K562 (cell line): ENCODE measurements around the gene MPL. TPM values are rescaled to one million over a fixed set of nuclear protein-coding genes. Genes with fewer than 3 reads are reported as not detected.

ENCODE experiments used
- ARID2 ChIP-seq: fragments of 450-650 bp; IDR thresholded peaks from 2 replicates; pipeline ENCODE4 v1.6.1; 2017; ENCODE audit warnings: antibody characterized with exemption, mild to moderate bottlenecking
- CBFB ChIP-seq: sonication (generic); formaldehyde crosslinking; IDR thresholded peaks from 2 replicates; pipeline ENCODE4 v1.4.0; 2020; ENCODE audit warnings: mild to moderate bottlenecking, missing genetic modification reagents
- COPS2 ChIP-seq: fragments of 450-650 bp; conservative IDR thresholded peaks from 2 replicates; pipeline ENCODE4 v1.6.1; 2016; ENCODE audit warnings: mild to moderate bottlenecking, moderate library complexity
- FOXA1 ChIP-seq: fragments of 450-650 bp; IDR thresholded peaks from 2 replicates; pipeline ENCODE4 v1.6.1; 2016; ENCODE audit warnings: mild to moderate bottlenecking, borderline replicate concordance
- FOXJ3 ChIP-seq: sonication (generic); formaldehyde crosslinking; IDR thresholded peaks from 2 replicates; pipeline ENCODE4 v1.4.0; 2020; ENCODE audit warnings: mild to moderate bottlenecking, missing genetic modification reagents
- GABPA ChIP-seq: fragments of 200-800 bp; sonication (Bioruptor generic); conservative IDR thresholded peaks from 2 replicates; pipeline ENCODE4 v1.6.1; 2016; ENCODE audit warnings: low read depth, missing genetic modification characterization, missing compliant biosample characterization
- NELFE ChIP-seq: IDR thresholded peaks from 2 replicates; pipeline ENCODE4 v1.6.1; 2011; ENCODE audit warnings: mild to moderate bottlenecking; ENCODE audit not compliant: insufficient read depth, insufficient read length
- RAD21 ChIP-seq, 2 experiments: fragments of 250-450 bp in 1 of 2; fragments of 450-650 bp in 1 of 2; sonication (Bioruptor Pico) in 1 of 2; formaldehyde crosslinking in 1 of 2; IDR thresholded peaks in 1 of 2; conservative IDR thresholded peaks in 1 of 2; 2 replicates each; pipeline versions ENCODE4 v1.4.0 to v1.8.0; 2020 to 2022; ENCODE audit warnings: mild to moderate bottlenecking in 2 of 2, moderate library complexity in 1 of 2
- RFX1 ChIP-seq: fragments of 450-650 bp; IDR thresholded peaks from 2 replicates; pipeline ENCODE4 v1.6.1; 2016; ENCODE audit warnings: mild to moderate bottlenecking, moderate library complexity
- RHOXF2B ChIP-seq: fragments of 250-450 bp; sonication (Bioruptor Pico); conservative IDR thresholded peaks from 2 replicates; pipeline ENCODE4 v1.5.1; 2021
- SMAD3 ChIP-seq: fragments of 450-650 bp; formaldehyde crosslinking; conservative IDR thresholded peaks from 2 replicates; pipeline ENCODE4 v1.4.0; 2020; ENCODE audit warnings: mild to moderate bottlenecking
- ZBTB26 ChIP-seq: fragments of 450-650 bp; formaldehyde crosslinking; IDR thresholded peaks from 2 replicates; pipeline ENCODE4 v1.4.0; 2022; ENCODE audit warnings: missing genetic modification characterization
- ZC3H4 ChIP-seq: sonication (generic); formaldehyde crosslinking; IDR thresholded peaks from 2 replicates; pipeline ENCODE4 v1.9.0; 2021; ENCODE audit warnings: missing genetic modification reagents, borderline replicate concordance
- ZNF184 ChIP-seq: sonication (generic); formaldehyde crosslinking; IDR thresholded peaks from 2 replicates; pipeline ENCODE4 v1.5.0; 2020; ENCODE audit warnings: missing genetic modification reagents
- ZNF707 ChIP-seq: fragments of 250-450 bp; sonication (Bioruptor Pico); conservative IDR thresholded peaks from 2 replicates; pipeline ENCODE4 v1.8.0; 2022; ENCODE audit warnings: inconsistent platforms, mild to moderate bottlenecking, moderate library complexity
- ZNF764 ChIP-seq: fragments of 250-450 bp; sonication (Bioruptor Pico); IDR thresholded peaks from 2 replicates; pipeline ENCODE4 v1.4.0; 2020; ENCODE audit warnings: low read depth, mild to moderate bottlenecking, moderate library complexity
- polyA plus RNA-seq, 8 experiments: library from polyadenylated mRNA; depleted of rRNA in 4 of 8; stranded (reverse) in 5 of 8; unstranded in 3 of 8; fragments of >200 nt; fragmentation: Nextera tagmentation in 2 of 8; fragmentation: Illumina TruSeq in 1 of 8; extraction: Ambion mirVana in 2 of 8; extraction: Trizol in 1 of 8; gene quantifications; 2 replicates each; pipeline versions ENCODE4 v1.2.1 to v1.2.3, GENCODE V29; 2011 to 2014; ENCODE audit warnings: inconsistent platforms in 1 of 8, missing spikeins in 1 of 8
- total RNA-seq, 7 experiments: library from RNA; depleted of rRNA in 6 of 7; stranded (reverse); fragments of >200 nt in 6 of 7; fragmentation: Illumina TruSeq in 2 of 7; extraction: Trizol in 2 of 7; gene quantifications; 2 replicates each; pipeline versions ENCODE4 v1.2.1 to v1.2.3, GENCODE V29; 2011 to 2021; ENCODE audit warnings: low replicate concordance in 1 of 7
- TF ChIP-seq, protein P1 (sequence below): sonication (generic); formaldehyde crosslinking; IDR thresholded peaks from 2 replicates; pipeline ENCODE4 v1.8.1; 2023; ENCODE audit warnings: mild to moderate bottlenecking, missing genetic modification reagents
- TF ChIP-seq, protein P2 (sequence below), 3 experiments: fragments of 200-800 bp in 1 of 3; sonication (Bioruptor generic) in 1 of 3; sonication (generic) in 1 of 3; formaldehyde crosslinking in 1 of 3; IDR thresholded peaks; 2 replicates each; pipeline versions ENCODE4 v1.6.1 to v1.8.0; 2016 to 2022; ENCODE audit warnings: mild to moderate bottlenecking in 2 of 3, missing compliant biosample characterization in 2 of 3, missing genetic modification characterization in 2 of 3, missing genetic modification reagents in 1 of 3
- TF ChIP-seq, protein P3 (sequence below): fragments of 250-450 bp; sonication (Bioruptor Pico); IDR thresholded peaks from 2 replicates; pipeline ENCODE4 v1.8.0; 2021; ENCODE audit warnings: borderline replicate concordance, mild to moderate bottlenecking, moderate library complexity; ENCODE audit not compliant: poor library complexity, severe bottlenecking
- TF ChIP-seq, protein P4 (sequence below): fragments of 250-450 bp; sonication (Bioruptor Pico); IDR thresholded peaks from 2 replicates; pipeline ENCODE4 v1.5.0; 2021

MPL gene
- total and polyA plus RNA-seq, 9 of the 15 experiments (the other 6 are each of a cell fraction or from before 2014, with no cell fraction given), result not detected

DNA sequence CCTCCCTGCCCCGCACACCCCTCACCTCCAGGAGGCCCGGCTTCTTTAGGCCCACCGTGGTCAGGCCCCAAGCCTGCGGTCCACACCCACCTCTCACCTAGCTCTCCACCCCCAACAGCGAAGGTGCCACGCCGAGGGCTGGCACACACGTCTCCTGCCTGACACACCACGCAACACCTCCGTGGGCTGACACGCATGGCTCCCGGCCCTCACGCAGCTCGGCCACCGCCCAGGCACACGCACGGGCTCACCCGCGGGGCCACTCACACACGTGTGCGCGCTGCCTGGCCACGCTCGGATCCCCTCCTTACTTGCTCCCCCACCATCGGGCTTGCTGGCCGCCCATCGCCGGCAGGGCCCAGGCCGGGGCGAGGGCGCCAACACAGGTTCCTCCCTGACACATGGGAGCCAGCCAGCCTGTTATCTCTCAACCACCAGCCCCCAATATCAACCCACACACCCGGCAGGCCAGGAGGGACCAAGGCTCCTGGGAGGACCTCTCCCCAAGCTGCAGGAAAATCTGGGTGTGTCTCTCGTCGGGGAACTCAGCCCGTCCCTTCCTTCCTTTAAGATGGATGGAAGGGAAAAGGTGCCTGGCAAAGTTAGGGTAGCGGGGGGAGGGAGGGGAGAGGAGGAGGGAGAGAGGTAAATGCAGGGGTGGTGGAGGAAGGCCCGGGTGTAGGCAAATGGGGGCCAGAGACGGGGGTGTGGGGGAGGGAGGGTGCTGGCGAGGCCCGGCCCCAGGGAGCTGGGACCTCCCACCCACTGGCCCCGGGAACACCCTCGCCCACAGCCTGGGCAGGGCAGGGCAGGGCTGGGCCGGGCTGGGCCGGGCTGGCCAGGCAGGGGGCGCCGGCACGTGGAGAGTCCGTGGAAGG is 29.6 kb downstream of the MPL start (continued):
- no peak for TF ChIP-seq COPS2
- no peak for TF ChIP-seq FOXA1
- 0 out of 2 replicates have a peak, but pooled peaks have one; percentile 59 for TF ChIP-seq RHOXF2B
- TF ChIP-seq SMAD3 (CRISPR knock-in tag), result no peak
- no peak for TF ChIP-seq ZNF707 (CRISPR knock-in tag)
- no peak for TF ChIP-seq RAD21 (CRISPR knock-in tag; conservative IDR thresholded peaks at IDR 0.05 in 1 of 2, IDR thresholded peaks at IDR 0.05 in 1 of 2)
- TF ChIP-seq, protein P1, sequence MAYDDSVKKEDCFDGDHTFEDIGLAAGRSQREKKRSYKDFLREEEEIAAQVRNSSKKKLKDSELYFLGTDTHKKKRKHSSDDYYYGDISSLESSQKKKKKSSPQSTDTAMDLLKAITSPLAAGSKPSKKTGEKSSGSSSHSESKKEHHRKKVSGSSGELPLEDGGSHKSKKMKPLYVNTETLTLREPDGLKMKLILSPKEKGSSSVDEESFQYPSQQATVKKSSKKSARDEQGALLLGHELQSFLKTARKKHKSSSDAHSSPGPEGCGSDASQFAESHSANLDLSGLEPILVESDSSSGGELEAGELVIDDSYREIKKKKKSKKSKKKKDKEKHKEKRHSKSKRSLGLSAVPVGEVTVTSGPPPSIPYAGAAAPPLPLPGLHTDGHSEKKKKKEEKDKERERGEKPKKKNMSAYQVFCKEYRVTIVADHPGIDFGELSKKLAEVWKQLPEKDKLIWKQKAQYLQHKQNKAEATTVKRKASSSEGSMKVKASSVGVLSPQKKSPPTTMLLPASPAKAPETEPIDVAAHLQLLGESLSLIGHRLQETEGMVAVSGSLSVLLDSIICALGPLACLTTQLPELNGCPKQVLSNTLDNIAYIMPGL, result 0 out of 2 replicates have a peak, but pooled peaks have one; percentile 2
- TF ChIP-seq, protein P2, sequence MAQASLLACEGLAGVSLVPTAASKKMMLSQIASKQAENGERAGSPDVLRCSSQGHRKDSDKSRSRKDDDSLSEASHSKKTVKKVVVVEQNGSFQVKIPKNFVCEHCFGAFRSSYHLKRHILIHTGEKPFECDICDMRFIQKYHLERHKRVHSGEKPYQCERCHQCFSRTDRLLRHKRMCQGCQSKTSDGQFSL (CRISPR knock-in tag; IDR thresholded peaks at IDR 0.05), result peak; percentile 54; the same call in 1 of the 2 replicates
- TF ChIP-seq, protein P2 (tag; IDR thresholded peaks at IDR 0.05), result no peak
- no peak for TF ChIP-seq FOXJ3
- TF ChIP-seq ZNF184 (CRISPR knock-in tag), result no peak
- TF ChIP-seq ZBTB26 (CRISPR knock-in tag), result no peak
- no peak for TF ChIP-seq ZNF764 (CRISPR knock-in tag)
- TF ChIP-seq, protein P3, sequence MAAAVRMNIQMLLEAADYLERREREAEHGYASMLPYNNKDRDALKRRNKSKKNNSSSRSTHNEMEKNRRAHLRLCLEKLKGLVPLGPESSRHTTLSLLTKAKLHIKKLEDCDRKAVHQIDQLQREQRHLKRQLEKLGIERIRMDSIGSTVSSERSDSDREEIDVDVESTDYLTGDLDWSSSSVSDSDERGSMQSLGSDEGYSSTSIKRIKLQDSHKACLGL (CRISPR knock-in tag), result peak; percentile 16
- TF ChIP-seq GABPA (tag), result no peak
- no peak for TF ChIP-seq ZC3H4 (CRISPR knock-in tag)
- no peak for TF ChIP-seq NELFE
- peak; percentile 8; the same call in 1 of the 2 replicates for TF ChIP-seq CBFB (CRISPR knock-in tag)
- TF ChIP-seq, protein P4, sequence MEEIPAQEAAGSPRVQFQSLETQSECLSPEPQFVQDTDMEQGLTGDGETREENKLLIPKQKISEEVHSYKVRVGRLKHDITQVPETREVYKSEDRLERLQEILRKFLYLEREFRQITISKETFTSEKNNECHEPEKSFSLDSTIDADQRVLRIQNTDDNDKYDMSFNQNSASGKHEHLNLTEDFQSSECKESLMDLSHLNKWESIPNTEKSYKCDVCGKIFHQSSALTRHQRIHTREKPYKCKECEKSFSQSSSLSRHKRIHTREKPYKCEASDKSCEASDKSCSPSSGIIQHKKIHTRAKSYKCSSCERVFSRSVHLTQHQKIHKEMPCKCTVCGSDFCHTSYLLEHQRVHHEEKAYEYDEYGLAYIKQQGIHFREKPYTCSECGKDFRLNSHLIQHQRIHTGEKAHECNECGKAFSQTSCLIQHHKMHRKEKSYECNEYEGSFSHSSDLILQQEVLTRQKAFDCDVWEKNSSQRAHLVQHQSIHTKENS (CRISPR knock-in tag), result no peak
- no peak for TF ChIP-seq ARID2
- no peak for TF ChIP-seq RFX1
